HG03135 (cell line): ENCODE results near the gene TLR2.
"Not testable (repeated sequence)": the region's sequence is repeated elsewhere in the genome, so short reads cannot be mapped to it uniquely, and the experiment has no call there.

Source experiments
- ATAC-seq: cut with Tn5 transposase; IDR thresholded peaks from one replicate; pipeline ENCODE4 v1.9.1; 2021; ENCODE audit warnings: mild to moderate bottlenecking, moderate library complexity; ENCODE audit not compliant: unreplicated experiment

The TLR2 gene

DNA sequence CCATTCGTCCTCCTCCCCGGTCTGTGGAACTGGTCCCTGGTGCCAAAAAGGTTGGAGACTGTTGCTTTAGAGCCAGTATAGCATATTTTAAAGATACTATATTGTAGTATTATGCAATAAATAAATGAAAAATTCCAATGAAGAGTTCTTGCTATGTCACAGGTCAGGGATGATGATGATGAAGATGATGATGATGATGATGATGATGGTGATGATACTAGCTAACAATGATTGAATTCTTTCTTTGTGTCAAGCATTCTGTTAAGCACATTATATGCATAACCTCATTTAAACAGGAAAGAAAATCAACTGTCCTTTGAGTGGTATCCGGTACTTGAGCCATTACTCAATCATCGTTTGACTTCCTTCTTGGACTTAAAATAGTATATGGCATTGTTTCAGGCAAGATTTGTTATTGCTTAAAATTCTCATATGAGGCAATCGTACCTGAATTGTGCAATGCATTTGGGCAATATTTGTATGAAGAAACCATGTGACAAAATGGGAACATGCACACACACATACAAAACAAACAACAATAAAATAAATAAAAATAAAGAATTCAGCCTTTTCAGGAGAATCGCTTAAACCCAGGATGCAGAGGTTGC is 22.8 kb upstream of the TLR2 start:
- no peak for ATAC-seq

DNA sequence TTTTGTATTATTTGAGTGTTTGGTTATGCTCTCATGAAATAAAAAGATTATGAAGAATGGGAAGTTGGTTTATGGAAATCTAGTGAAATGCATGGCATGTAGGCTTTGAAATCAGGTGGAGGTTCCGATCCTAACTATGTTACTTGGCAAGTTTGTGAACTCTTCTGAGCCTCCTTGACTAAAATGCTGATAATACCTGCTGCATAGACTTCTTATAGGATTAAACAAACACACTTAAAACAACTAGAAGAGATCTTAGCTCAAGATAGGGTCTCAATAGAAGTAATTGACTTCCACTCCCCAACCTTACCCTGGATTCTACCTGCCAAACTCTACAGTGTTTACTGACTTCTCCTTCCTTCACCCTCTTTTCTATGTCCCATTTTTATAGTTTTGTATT is 22.2 kb upstream of the TLR2 start:
- ATAC-seq, result no peak

DNA sequence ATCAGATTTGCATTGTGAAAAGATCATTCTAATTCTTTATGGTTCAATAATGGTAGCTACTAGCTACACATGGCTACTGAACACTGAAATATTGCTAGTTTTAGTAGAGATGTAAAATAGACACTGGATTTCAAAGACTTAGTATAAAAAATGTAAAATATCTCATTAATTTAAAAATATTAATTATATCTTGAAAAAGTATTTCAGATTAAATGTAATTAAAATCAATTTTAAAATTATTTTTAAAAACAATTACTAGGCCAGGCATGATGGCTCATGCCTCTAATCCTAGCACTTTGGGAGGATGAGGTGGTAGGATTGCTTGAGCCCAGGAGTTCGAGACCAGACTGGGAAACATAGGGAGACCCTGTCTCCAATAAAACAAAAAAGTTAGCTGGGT is 20.4 kb upstream of the TLR2 start:
- no peak for ATAC-seq

DNA sequence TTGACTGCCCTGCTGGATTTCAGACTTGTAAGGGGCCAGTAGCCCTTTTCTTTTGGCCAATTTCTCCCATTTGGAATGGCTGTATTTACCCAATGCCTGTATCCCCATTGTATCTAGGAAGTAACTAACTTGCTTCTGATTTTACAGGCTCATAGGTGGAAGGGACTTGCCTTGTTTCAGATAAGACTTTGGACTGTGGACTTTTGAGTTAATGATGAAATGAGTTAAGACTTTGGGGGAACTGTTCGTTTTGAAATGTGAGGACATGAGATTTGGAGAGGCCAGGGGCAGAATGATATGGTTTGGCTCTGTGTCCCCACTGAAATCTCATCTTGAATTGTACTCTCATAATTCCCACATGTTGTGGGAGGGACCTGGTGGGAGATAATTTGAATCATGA is 17.6 kb upstream of the TLR2 start:
- not testable (repeated sequence) for ATAC-seq

DNA sequence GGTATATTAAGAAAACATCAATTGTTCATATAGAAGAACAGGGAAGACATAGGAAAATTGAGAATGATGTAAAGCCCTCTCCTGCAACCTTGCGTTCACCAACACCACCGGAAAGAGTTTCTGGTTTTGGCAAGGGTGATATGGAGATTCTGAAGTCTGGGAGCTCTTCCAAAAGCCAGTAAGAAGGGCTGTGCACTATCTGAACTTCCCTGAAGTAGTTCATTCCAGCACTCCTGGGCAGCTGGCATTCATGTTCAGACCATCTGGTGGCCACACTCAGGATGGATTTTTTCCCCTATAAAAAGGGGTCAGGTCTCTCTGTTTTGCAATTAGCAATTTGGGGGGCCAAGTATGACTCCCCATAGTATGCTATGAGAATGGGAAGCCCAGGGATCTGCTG is 15.4 kb upstream of the TLR2 start:
- no peak for ATAC-seq

DNA sequence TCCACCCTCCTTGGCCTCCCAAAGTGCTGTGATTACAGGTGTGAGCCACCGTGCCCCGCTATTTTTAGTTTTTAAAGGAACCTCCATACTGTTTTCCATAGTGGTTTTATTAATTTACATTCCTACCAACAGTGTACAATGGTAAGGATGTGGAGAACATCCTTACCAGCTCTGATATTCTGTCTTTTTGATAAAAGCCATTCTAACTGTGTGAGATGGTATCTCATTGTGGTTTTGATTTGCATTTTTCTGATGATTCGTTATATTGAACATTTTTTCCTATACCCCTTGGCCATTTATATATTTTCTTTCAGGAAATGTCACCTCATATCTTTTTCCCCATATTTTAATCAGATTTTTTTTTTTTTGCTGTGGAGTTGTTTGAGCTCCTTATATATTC is 14.2 kb upstream of the TLR2 start:
- no peak for ATAC-seq

DNA sequence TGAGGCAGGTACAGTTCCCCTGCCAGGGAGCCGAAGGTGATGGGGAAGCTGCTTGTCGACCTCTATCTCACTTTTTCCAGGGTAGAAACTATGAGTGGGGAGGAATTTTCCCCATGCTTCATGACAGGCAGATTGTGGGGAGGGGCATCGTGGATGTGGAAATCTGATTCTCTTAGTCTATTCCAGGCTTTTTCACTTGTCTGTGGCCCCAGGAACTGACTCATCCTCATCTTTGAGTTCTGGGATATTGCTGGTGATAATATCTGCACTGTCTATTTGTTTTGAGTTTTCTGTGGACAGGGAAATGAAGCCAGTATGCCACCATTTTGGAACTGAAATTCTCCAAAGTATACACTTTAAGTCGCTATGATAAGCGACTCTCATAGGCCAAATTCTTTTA is 7.6 kb upstream of the TLR2 start:
- no peak for ATAC-seq

DNA sequence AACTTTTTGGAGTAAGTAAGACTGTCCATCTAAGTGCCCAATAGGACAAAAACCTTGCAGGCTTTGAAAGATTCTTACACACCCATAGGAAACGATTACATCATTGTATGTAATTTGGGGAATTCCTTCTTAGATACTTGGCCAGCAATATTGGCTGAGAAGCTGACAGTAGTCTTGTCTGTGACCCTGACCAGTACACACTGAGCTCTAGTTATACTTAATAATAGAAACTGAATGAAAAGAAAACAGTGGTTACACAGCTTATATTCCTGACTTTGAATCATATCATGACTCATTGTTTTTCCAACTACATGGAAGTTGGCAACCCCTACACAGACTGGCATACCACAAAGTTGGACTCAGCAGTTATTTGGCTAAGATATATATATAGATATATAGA is 7.1 kb upstream of the TLR2 start:
- ATAC-seq, result no peak

DNA sequence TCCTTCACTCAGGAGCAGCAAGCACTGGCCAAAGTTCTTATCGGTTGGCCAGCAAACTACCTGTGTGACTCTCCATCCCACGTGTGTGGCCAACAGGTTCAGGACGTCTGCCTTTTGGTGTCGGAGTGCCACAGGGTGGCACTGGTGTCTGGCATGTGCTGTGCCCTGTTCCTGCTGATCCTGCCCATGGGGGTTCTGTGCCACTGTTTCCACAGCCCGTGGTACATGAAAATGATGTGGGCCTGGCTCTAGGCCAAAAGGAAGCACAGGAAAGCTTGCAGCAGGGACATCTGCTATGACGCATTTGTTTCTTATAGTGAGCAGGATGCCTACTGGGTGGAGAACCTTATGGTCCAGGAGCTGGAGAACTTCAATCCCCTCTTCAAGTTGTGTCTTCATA is 4.6 kb upstream of the TLR2 start:
- no peak for ATAC-seq

DNA sequence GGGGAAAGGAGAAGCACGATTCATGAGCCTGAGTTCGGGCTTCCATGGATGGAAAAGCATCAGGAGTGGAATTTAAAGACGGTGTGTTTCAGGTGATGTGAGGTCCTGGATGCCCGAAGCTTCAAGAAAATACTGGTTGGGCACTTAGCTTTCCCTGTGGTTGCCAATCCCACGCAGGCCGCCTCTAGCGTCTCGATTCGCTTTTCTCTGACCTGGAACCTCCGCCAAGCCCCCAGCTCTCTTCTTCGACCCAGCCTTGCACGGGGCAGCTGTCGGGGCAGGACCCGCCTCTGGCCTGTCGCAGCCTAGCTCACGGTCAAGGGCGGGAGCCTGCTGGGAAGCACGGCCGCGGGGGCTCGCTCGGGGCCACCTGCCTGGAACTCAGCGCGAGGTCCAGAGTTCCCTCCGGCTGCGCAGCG is 308 bp upstream of the TLR2 start:
- ATAC-seq, result no peak

DNA sequence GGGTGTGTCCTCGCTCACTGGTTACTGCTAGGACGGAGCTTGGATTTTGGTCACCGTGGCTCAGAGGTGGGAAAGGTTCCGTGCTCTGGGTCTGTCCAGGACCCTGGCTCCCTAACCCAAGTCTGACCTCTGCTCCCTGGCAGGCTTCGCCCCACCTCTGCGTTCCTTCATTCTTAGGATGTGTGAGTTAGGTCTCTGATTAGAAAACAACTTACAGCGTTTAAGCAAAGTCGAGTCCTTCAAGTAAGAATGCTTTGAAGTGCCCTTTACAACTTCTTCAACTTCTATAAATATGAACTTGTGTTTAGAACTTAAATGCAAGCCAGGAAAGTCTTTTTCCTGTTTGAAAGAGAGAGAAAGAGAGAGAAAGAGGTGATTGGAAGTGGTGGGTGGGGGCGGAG is 891 bp downstream of the TLR2 start:
- no peak for ATAC-seq

DNA sequence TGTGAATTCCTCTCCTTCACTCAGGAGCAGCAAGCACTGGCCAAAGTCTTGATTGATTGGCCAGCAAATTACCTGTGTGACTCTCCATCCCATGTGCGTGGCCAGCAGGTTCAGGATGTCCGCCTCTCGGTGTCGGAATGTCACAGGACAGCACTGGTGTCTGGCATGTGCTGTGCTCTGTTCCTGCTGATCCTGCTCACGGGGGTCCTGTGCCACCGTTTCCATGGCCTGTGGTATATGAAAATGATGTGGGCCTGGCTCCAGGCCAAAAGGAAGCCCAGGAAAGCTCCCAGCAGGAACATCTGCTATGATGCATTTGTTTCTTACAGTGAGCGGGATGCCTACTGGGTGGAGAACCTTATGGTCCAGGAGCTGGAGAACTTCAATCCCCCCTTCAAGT is 20.4 kb downstream of the TLR2 start:
- no peak for ATAC-seq

DNA sequence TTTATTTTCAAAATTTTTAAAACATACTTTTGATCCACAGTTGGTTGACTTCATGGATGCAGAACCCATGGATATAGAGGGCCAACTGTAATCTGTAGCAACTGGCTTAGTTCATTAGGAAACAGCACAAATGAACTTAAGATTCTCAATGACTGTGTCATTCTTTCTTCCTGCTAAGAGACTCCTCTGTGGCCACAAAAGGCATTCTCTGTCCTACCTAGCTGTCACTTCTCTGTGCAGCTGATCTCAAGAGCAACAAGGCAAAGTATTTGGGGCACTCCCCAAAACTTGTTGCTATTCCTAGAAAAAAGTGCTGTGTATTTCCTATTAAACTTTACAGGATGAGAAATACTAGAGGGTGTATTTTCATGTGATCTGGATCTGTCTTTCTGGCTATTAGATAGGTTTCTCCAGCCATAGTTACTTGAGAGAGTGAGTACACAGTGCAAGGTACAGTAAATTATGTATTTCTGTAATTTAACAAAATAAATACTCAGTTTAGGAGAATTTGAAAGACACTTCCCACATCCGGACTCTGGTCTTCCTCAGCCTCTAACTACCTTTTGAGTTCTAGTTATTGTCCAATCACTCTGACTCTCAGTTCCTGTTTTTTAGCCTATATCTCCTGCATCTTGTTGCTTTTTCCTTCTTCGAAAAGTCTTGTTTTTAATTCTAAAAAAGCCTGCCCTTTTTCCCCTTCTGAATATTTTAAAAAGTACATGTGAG is 21.8 kb downstream of the TLR2 start:
- ATAC-seq, result peak; percentile 81

DNA sequence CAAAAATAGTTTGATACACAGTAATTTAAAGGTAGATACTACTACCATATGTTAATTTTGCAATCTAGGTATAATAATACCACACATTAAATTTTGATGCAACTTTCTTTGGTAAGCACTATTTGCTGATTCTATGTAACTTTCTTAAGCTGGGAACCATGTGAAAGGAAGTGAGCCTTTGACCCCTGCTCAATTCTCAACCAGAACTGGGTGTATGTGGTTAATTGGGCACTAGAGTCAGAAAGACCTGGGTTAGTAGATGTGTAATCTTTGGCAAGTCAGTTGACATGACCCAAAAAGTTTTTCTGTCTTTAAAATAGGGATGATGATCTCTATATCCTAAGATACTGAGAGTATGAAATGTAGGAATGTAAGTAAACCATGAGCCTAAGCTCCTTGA is 22.4 kb downstream of the TLR2 start:
- peak; percentile 39 for ATAC-seq

DNA sequence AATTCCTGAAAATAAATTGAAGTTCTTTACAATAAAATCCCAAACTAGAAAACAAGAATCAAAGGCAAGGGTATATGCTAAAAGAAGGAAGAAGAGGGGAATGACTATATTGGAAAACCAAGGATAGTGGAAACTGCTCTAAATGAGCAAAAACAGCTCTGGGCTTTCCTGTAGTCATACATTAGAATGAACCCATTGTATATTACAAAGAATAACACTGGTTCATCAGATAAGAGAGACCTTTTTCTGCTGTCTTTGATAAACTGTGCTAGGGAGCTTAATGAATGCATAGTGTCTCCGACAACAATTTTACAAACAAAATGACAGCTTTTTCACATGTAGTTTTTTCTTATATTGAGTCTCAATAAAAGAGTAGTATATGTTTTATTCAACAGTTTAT is 26.6 kb downstream of the TLR2 start:
- ATAC-seq, result no peak

DNA sequence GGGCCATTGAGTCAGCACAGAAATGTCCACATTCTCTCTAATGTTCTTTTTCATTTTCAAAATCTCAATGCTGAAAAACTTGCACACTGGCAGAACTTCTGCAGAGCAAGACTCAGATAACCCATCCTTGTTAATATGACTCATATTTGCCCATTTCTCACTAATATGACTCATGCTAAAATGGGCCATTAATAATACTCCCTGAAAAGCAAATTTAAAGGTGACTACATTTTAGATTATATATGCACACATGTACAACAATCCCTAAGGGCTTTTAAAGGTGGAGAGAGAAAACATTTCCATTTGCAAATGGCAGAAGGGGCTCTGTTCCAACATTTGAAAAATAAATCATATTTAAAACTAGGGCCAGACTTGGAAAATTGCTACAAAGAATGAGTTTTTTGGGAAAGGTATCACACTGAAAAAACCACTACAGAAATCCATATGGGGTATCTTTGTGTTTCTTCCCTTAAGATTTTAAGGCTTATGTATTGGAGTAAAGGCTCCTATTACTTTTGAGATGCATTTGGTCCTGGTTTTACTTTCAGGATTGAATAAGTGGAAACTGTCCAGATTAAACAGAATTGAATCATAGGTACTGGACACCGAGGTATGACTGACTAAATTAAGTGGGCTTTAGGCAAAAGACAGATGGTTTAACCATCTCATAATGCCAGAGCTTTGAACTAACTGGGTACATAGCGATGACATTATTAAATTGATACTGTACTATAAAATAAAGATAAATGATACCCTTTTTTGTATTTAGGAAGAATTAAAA is 30.0 kb downstream of the TLR2 start:
- no peak for ATAC-seq

DNA sequence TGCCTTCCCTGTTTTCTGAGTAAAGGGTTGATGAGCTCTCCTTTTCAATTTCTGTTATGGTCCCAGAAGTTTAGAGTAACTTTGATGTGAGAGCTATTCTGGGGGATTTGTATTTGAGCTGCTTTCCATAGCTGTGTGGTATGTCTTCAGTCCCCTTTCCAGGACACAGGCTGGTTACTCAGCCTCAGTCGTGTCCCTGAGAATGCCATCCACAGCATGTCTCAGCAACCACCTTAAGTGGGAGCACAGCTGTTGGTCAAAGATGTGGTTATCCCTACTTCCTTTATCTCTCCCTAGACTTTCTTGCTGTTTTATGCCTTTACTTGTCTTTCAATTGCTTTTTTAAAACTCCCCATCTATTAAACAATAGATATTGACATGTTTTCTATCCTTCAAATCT is 38.0 kb downstream of the TLR2 start:
- ATAC-seq, result no peak

DNA sequence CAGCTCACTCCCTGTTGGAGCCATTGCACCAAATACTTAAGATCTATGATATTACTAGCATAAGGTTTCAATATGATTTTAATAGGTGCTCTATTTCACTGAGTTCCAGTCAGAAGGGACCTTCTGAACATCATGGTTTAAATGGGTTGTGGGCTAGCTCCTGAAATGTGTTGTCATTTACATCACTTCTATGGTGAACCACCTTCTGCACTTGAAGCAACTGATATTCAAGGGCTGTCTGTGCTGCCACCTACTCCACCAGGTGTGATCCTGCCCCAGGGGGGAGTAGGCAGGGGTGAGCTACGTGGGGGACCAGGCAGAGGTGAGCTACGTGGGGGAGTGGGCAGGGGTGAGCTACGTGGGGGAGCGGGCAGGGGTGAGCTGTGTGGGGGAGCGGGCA is 40.5 kb downstream of the TLR2 start:
- no peak for ATAC-seq

DNA sequence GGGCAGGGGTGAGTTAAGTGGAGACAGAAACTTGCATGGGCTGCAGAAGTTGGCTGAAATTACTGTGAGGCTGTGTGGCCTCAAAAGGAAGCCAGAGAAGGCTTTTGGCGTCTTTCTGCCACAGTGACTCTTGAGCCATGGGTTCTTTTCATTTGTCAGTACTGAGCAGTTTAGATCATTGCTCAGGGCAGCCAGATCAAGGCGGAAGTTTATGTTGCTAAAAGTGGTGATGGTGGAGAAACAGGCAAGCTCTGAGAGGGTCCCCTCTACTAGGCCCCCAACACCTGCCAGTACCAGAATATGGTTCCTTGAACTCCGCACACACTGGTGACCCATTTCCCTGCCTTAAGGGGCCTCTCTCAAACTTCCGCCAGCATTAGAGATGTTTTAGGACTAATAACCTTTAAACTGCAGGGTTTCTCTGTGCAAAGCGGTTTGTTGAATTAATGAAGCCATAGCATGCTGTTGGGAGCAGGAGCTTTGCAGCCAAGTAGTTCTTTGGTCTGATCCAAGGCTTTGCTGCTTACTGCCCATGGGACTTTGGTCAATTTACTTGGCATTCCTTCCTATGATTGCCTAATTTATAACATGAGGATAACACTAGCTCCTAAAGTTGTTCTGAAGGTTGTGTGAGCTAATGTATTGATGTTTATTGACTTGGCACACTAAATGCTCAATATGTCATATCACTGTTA is 41.2 kb downstream of the TLR2 start:
- ATAC-seq, result no peak

DNA sequence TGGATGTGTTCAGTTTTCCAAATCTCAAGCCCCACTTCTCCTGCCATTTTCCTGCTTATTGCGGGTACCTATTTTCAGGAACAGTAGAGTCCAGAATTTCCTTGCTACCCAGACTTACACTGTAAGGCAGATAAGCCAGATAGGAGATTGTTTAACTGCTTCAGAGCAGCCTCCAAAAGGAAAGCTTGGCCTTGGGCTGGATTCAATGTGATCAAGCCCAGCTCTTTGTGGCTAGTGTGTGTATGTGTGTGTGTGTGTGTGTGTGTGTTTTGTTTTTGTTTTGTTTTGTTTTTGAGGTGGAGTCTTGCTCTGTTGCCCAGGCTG is 41.7 kb downstream of the TLR2 start:
- no peak for ATAC-seq

DNA sequence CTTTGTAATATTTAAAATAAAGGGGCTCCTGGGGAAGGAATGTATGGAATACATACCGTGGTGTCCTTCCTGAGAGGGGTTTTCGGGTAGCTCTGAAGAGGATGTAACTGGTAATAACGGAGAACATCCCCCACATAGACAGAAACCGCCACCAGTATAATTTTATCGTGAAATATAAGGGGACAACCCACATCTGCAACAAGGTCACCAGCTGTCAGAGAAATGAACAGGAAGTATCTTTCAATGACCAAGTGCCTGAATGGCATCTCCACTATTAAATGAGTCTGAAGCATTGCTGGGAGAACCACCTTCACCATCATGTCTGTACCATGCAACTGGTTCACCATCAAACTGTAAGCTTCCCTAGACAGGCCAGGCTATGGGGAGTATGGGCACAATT is 44.1 kb downstream of the TLR2 start:
- ATAC-seq, result no peak

DNA sequence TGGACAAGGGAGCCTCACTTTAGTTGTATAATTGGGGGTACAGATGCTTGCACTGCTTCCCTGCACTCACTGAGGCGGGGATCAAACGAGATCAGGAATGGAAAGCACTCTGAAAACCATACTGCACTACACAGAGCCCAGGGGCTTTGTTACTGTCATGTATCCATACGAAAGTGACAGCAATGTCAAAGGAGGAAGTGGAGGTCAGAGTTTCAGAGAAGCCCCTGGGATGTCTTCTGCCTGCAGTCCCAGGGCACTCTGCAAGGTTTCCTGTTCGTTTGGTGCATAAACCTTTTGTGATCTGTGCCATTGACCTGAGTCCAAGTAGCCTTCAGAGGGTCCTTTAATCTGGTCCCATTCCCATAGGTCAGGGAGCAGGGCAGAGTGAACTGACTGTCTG is 44.6 kb downstream of the TLR2 start:
- ATAC-seq, result peak; percentile 64
